HepG2 (cell line): ENCODE measurements around the gene IL17RC. TPM values are rescaled to one million over a fixed set of nuclear protein-coding genes. Genes with fewer than 3 reads are reported as not detected.

ENCODE experiments used
- ATAC-seq: fragments of 200-7000 bp; cut with Tn5 transposase; 3 replicates; pipeline ENCODE4 v1.9.1; 2020; ENCODE audit warnings: mild to moderate bottlenecking, moderate library complexity
- BruUV-seq: library from RNA; stranded (reverse); fragments of 400-500 nt; replicated peaks from 2 replicates; lab custom pipeline; 2021; lab: Mats Ljungman, UMichigan
- CTCF ChIA-PET: fragments of 300-600 bp; formaldehyde crosslinking; extraction: SDS; loops from one replicate; lab custom pipeline; 2021; ENCODE audit warnings: low total read pairs, inconsistent platforms, low intra/inter-chr PET ratio; lab: Yijun Ruan, JAX
- POLR2A ChIA-PET: fragments of 350-600 bp; sonication (Branson Sonifier 250); formaldehyde crosslinking; loops from one replicate; lab custom pipeline; 2020; ENCODE audit warnings: antibody characterized with exemption, inconsistent platforms; lab: Yijun Ruan, JAX
- DNase-seq: peaks from one replicate; pipeline ENCODE4 v3.0.0-alpha.2; 2015; ENCODE audit warnings: low spot score
- FAIRE-seq: peaks from 3 replicates; lab custom pipeline; 2011; peaks lifted over from hg19 to GRCh38; lab: Jason Lieb, UNC
- H2AFZ ChIP-seq: one replicate; pipeline ENCODE4 v1.6.1; 2011; ENCODE audit warnings: low read length, inconsistent platforms
- H3K27ac ChIP-seq: fragments of 300-600 bp; 3 replicates; pipeline ENCODE4 v1.8.0; 2011; ENCODE audit warnings: mixed run types, mild to moderate bottlenecking, mixed read lengths, low read length, inconsistent platforms; ENCODE audit not compliant: insufficient read depth; ENCODE audit errors: extremely low read length
- H3K27me3 ChIP-seq, 2 experiments: fragments of 200-600 bp in 1 of 2; 2 replicates in 1 of 2; 3 replicates in 1 of 2; pipeline versions ENCODE4 v1.6.0 to v1.8.0; 2011; ENCODE audit warnings: low read length in 2 of 2, mild to moderate bottlenecking in 2 of 2, moderate library complexity in 2 of 2, inconsistent platforms in 1 of 2; ENCODE audit not compliant: insufficient read depth in 2 of 2, control insufficient read depth in 1 of 2
- H3K36me3 ChIP-seq, 2 experiments: fragments of 200-600 bp in 1 of 2; replicated peaks in 1 of 2; 2 replicates in 1 of 2; 3 replicates in 1 of 2; pipeline versions ENCODE4 v1.5.1 to v1.8.0; 2011; ENCODE audit warnings: low read length in 2 of 2, inconsistent platforms in 1 of 2; ENCODE audit not compliant: insufficient read depth in 2 of 2, control insufficient read depth in 1 of 2
- H3K4me1 ChIP-seq: 2 replicates; pipeline ENCODE4 v1.5.1; 2012; ENCODE audit warnings: low read length, inconsistent platforms; ENCODE audit not compliant: insufficient read depth
- H3K4me2 ChIP-seq: 2 replicates; pipeline ENCODE4 v1.6.0; 2011; ENCODE audit warnings: low read depth, low read length, inconsistent platforms
- H3K4me3 ChIP-seq, 3 experiments: fragments of 200-600 bp in 1 of 3; sonication (generic), shearing (Covaris generic) in 1 of 3; replicated peaks in 1 of 3; 2 replicates each; pipeline ENCODE4 v1.5.1; 2011 to 2016; ENCODE audit warnings: low read length in 3 of 3, inconsistent platforms in 2 of 3, low read depth in 2 of 3, mild to moderate bottlenecking in 2 of 3, control low read depth in 1 of 3, mixed read lengths in 1 of 3; ENCODE audit not compliant: insufficient read depth in 1 of 3
- H3K79me2 ChIP-seq: one replicate; pipeline ENCODE4 v1.6.1; 2011; ENCODE audit warnings: low read length, inconsistent platforms; ENCODE audit not compliant: insufficient read depth
- H3K9ac ChIP-seq: 2 replicates; pipeline ENCODE4 v1.6.0; 2011; ENCODE audit warnings: mild to moderate bottlenecking, low read depth, low read length, inconsistent platforms; ENCODE audit not compliant: insufficient read depth
- H3K9me3 ChIP-seq: 2 replicates; pipeline ENCODE4 v1.5.1; 2012; ENCODE audit warnings: mild to moderate bottlenecking, low read length
- H4K20me1 ChIP-seq: 2 replicates; pipeline ENCODE4 v1.6.0; 2011; ENCODE audit warnings: inconsistent platforms, mild to moderate bottlenecking, low read length, moderate library complexity; ENCODE audit not compliant: insufficient read depth
- KLF12 ChIP-seq: sonication (generic); formaldehyde crosslinking; IDR thresholded peaks from 2 replicates; pipeline ENCODE4 v1.4.0; 2020; ENCODE audit warnings: missing genetic modification reagents, borderline replicate concordance
- NFKBIZ ChIP-seq: IDR thresholded peaks from 2 replicates; pipeline ENCODE4 v1.6.1; 2018; ENCODE audit warnings: missing genetic modification reagents, missing compliant biosample characterization
- RXRA ChIP-seq: sonication (generic); formaldehyde crosslinking; IDR thresholded peaks from 2 replicates; pipeline ENCODE4 v1.5.1; 2020; ENCODE audit warnings: missing genetic modification reagents
- SRY ChIP-seq: sonication (generic); formaldehyde crosslinking; IDR thresholded peaks from 2 replicates; pipeline ENCODE4 v1.8.0; 2022; ENCODE audit warnings: mild to moderate bottlenecking, missing genetic modification reagents
- ZNF556 ChIP-seq: sonication (generic); formaldehyde crosslinking; IDR thresholded peaks from 2 replicates; pipeline ENCODE4 v1.4.0; 2020; ENCODE audit warnings: mild to moderate bottlenecking, missing genetic modification reagents, borderline replicate concordance
- in situ Hi-C: cut with HindIII; loops from 2 replicates; pipeline ENCODE4 v1.10.0; 2017; ENCODE audit warnings: low pct_unique_long_range_greater_than_20kb; ENCODE audit not compliant: extremely low pct_ligation_motif_present
- intact Hi-C: fragments of 100-400 bp; cut with micrococcal nuclease; formaldehyde crosslinking; loops from one replicate; pipeline ENCODE4 v1.10.0; 2022; ENCODE audit not compliant: unreplicated experiment
- polyA plus RNA-seq, 8 experiments: library from polyadenylated mRNA; depleted of rRNA in 3 of 8; stranded (reverse) in 7 of 8; unstranded in 1 of 8; fragments of >200 nt; fragmentation: Illumina TruSeq in 4 of 8; extraction: Trizol in 4 of 8; gene quantifications; 2 replicates each; pipeline versions ENCODE4 v1.2.1 to v1.2.3, GENCODE V29; 2011 to 2016; ENCODE audit warnings: low read depth in 4 of 8, missing spikeins in 1 of 8, mixed read lengths in 1 of 8; ENCODE audit not compliant: insufficient read depth in 1 of 8
- total RNA-seq, 5 experiments: library from RNA; depleted of rRNA; stranded (reverse); fragments of >200 nt; fragmentation: Illumina TruSeq; extraction: Trizol; gene quantifications; 2 replicates each; pipeline ENCODE4 v1.2.3, GENCODE V29; 2016; ENCODE audit warnings: low read depth in 1 of 5
- TF ChIP-seq, protein P1 (sequence below), 2 experiments: fragments of 450-650 bp in 1 of 2; sonication (generic) in 1 of 2; formaldehyde crosslinking in 1 of 2; IDR thresholded peaks; 2 replicates each; pipeline versions ENCODE4 v1.6.1 to v1.8.0; 2016 to 2022; ENCODE audit warnings: antibody characterized with exemption in 1 of 2, mild to moderate bottlenecking in 1 of 2, missing genetic modification reagents in 1 of 2
- TF ChIP-seq, protein P2 (sequence below): sonication (generic); formaldehyde crosslinking; IDR thresholded peaks from 2 replicates; pipeline ENCODE4 v1.5.0; 2020; ENCODE audit warnings: mild to moderate bottlenecking, missing genetic modification reagents, borderline replicate concordance
- TF ChIP-seq, protein P3 (sequence below): sonication (generic); formaldehyde crosslinking; IDR thresholded peaks from 2 replicates; pipeline ENCODE4 v1.4.0; 2020; ENCODE audit warnings: mild to moderate bottlenecking, missing genetic modification reagents

The IL17RC gene
- total and polyA plus RNA-seq, 2 of the 13 experiments (the other 11 are each of a cell fraction or from before 2014, with no cell fraction given): 20.7 to 24.0 TPM

DNA sequence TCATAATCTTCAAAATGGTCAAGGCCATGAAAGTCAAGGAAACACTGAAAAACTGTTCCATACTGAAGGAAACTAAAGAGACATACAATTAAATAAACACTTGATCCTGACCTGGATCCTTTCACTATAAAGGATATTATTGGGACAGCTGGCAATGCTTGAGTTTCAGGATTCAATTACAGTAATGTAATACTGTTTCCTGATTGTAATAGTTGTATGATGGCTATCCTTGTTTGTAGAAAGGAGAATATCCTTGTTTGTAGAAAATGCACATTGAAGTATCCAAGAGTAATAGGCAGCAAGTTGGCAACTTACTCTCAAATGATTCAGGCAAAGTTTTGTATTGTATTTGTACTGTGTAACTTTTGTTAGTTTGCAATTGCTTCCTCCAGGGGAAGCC, 41.5 kb upstream of the IL17RC start:
- Histone ChIP-seq H3K79me2 (no peaks in the 10 kb centered on the region), H3K27me3 (no peaks in the 10 kb centered on the region), H2AFZ (no peak overlapping the region), H3K4me2 (no peak overlapping the region), H3K9me3 (no peaks in the 10 kb centered on the region), H3K27ac (no peak overlapping the region), H3K36me3 (no peaks in the 10 kb centered on the region), H4K20me1 (no peaks in the 10 kb centered on the region), H3K9ac (no peak overlapping the region), H3K4me1 (peaks cover 41% of the 10 kb centered on the region), H3K4me3 (no peak overlapping the region)
- FAIRE-seq: no peak
- POLR2A ChIA-PET: interaction anchor here (1.0 to 3.2 kb wide), 4 partner anchors 11 to 58 kb away, joined by 3 to 9 read pairs (median 5); partner anchors contain the start of gene RPUSD3
- ATAC-seq: no peak
- CTCF ChIA-PET: no interaction called here
- intact Hi-C loops: loop anchor here (5.0 kb wide), 1 partner anchor 42 kb away; the partner anchor contains the start of gene IL17RC
- no TSS peak for BruUV-seq
- no peak for DNase-seq
- in situ Hi-C loops: no loop called here
- TF ChIP-seq, protein P1, sequence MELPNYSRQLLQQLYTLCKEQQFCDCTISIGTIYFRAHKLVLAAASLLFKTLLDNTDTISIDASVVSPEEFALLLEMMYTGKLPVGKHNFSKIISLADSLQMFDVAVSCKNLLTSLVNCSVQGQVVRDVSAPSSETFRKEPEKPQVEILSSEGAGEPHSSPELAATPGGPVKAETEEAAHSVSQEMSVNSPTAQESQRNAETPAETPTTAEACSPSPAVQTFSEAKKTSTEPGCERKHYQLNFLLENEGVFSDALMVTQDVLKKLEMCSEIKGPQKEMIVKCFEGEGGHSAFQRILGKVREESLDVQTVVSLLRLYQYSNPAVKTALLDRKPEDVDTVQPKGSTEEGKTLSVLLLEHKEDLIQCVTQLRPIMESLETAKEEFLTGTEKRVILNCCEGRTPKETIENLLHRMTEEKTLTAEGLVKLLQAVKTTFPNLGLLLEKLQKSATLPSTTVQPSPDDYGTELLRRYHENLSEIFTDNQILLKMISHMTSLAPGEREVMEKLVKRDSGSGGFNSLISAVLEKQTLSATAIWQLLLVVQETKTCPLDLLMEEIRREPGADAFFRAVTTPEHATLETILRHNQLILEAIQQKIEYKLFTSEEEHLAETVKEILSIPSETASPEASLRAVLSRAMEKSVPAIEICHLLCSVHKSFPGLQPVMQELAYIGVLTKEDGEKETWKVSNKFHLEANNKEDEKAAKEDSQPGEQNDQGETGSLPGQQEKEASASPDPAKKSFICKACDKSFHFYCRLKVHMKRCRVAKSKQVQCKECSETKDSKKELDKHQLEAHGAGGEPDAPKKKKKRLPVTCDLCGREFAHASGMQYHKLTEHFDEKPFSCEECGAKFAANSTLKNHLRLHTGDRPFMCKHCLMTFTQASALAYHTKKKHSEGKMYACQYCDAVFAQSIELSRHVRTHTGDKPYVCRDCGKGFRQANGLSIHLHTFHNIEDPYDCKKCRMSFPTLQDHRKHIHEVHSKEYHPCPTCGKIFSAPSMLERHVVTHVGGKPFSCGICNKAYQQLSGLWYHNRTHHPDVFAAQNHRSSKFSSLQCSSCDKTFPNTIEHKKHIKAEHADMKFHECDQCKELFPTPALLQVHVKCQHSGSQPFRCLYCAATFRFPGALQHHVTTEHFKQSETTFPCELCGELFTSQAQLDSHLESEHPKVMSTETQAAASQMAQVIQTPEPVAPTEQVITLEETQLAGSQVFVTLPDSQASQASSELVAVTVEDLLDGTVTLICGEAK (IDR thresholded peaks at IDR 0.05): no peak
- TF ChIP-seq, protein P1 (CRISPR knock-in tag; IDR thresholded peaks at IDR 0.05): no peak
- no peak for TF ChIP-seq RXRA (CRISPR knock-in tag)
- TF ChIP-seq, protein P2, sequence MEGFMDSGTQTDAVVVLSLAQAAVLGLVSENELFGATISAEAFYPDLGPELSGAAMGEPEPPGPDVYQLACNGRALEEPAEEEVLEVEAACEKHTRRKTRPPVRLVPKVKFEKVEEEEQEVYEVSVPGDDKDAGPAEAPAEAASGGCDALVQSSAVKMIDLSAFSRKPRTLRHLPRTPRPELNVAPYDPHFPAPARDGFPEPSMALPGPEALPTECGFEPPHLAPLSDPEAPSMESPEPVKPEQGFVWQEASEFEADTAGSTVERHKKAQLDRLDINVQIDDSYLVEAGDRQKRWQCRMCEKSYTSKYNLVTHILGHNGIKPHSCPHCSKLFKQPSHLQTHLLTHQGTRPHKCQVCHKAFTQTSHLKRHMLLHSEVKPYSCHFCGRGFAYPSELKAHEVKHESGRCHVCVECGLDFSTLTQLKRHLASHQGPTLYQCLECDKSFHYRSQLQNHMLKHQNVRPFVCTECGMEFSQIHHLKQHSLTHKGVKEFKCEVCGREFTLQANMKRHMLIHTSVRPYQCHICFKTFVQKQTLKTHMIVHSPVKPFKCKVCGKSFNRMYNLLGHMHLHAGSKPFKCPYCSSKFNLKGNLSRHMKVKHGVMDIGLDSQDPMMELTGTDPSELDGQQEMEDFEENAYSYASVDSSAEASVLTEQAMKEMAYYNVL (CRISPR knock-in tag): no peak
- TF ChIP-seq NFKBIZ (CRISPR knock-in tag): no peak
- no peak for TF ChIP-seq ZNF556
- TF ChIP-seq, protein P3, sequence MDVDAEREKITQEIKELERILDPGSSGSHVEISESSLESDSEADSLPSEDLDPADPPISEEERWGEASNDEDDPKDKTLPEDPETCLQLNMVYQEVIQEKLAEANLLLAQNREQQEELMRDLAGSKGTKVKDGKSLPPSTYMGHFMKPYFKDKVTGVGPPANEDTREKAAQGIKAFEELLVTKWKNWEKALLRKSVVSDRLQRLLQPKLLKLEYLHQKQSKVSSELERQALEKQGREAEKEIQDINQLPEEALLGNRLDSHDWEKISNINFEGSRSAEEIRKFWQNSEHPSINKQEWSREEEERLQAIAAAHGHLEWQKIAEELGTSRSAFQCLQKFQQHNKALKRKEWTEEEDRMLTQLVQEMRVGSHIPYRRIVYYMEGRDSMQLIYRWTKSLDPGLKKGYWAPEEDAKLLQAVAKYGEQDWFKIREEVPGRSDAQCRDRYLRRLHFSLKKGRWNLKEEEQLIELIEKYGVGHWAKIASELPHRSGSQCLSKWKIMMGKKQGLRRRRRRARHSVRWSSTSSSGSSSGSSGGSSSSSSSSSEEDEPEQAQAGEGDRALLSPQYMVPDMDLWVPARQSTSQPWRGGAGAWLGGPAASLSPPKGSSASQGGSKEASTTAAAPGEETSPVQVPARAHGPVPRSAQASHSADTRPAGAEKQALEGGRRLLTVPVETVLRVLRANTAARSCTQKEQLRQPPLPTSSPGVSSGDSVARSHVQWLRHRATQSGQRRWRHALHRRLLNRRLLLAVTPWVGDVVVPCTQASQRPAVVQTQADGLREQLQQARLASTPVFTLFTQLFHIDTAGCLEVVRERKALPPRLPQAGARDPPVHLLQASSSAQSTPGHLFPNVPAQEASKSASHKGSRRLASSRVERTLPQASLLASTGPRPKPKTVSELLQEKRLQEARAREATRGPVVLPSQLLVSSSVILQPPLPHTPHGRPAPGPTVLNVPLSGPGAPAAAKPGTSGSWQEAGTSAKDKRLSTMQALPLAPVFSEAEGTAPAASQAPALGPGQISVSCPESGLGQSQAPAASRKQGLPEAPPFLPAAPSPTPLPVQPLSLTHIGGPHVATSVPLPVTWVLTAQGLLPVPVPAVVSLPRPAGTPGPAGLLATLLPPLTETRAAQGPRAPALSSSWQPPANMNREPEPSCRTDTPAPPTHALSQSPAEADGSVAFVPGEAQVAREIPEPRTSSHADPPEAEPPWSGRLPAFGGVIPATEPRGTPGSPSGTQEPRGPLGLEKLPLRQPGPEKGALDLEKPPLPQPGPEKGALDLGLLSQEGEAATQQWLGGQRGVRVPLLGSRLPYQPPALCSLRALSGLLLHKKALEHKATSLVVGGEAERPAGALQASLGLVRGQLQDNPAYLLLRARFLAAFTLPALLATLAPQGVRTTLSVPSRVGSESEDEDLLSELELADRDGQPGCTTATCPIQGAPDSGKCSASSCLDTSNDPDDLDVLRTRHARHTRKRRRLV: no peak
- TF ChIP-seq KLF12 (CRISPR knock-in tag): no peak
- no peak for TF ChIP-seq SRY (CRISPR knock-in tag)
